Gastroesophageal sphincter (tissue), 3 donors: ENCODE measurements around the gene HOXD13.

Source experiments
- CTCF ChIP-seq, 4 experiments: fragments of 200-600 bp in 2 of 4; fragments of 450-650 bp in 2 of 4; sonication (generic) in 1 of 4; IDR thresholded peaks; one replicate each; pipeline ENCODE4 v1.5.1; 2017 to 2019; ENCODE audit warnings: antibody characterized with exemption in 4 of 4, mild to moderate bottlenecking in 2 of 4, moderate library complexity in 2 of 4
- POLR2A ChIP-seq, 2 donors: fragments of 450-650 bp; IDR thresholded peaks; one replicate each; pipeline ENCODE4 v1.6.1; 2017; ENCODE audit warnings: antibody characterized with exemption in 2 of 2, mild to moderate bottlenecking in 2 of 2, moderate library complexity in 1 of 2

- TF ChIP-seq CTCF (IDR thresholded peaks at IDR 0.05) (no peak), POLR2A (IDR thresholded peaks at IDR 0.05) (no peak)
Measured at GRCh38 chr2:176107731-176108181, 15.2 kb downstream of the HOXD13 start.
